GM23248 (cell line): ENCODE measurements around the gene RNF25. TPM values are rescaled to one million over a fixed set of nuclear protein-coding genes. Genes with fewer than 3 reads are reported as not detected.

Experiments used
- DNase-seq: peaks from one replicate; pipeline ENCODE4 v3.0.0-alpha.2; 2015
- H2AFZ ChIP-seq: fragments of 200-600 bp; sonication (generic); 2 replicates; pipeline ENCODE4 v1.6.1; 2016; ENCODE audit warnings: antibody characterized with exemption
- H3F3A ChIP-seq: fragments of 200-600 bp; sonication (generic); 2 replicates; pipeline ENCODE4 v1.6.1; 2016; ENCODE audit warnings: mild to moderate bottlenecking, antibody characterized with exemption, mixed run types; ENCODE audit not compliant: insufficient read depth
- H3K27ac ChIP-seq: fragments of 200-600 bp; sonication (generic); 2 replicates; pipeline ENCODE4 v1.5.1; 2016; ENCODE audit warnings: mild to moderate bottlenecking
- H3K27me3 ChIP-seq: fragments of 200-600 bp; sonication (generic); replicated peaks from 2 replicates; pipeline ENCODE4 v1.6.1; 2016; ENCODE audit warnings: mild to moderate bottlenecking; ENCODE audit not compliant: insufficient read depth
- H3K36me3 ChIP-seq: fragments of 200-600 bp; sonication (generic); 2 replicates; pipeline ENCODE4 v1.6.1; 2016; ENCODE audit warnings: low read depth, mild to moderate bottlenecking
- H3K4me1 ChIP-seq: fragments of 200-600 bp; sonication (generic); 2 replicates; pipeline ENCODE4 v1.6.1; 2016; ENCODE audit warnings: mild to moderate bottlenecking; ENCODE audit not compliant: insufficient read depth
- H3K4me2 ChIP-seq: fragments of 200-600 bp; sonication (generic); one replicate; pipeline ENCODE4 v1.6.1; 2016; ENCODE audit warnings: mild to moderate bottlenecking; ENCODE audit not compliant: unreplicated experiment
- H3K4me3 ChIP-seq: fragments of 200-600 bp; sonication (generic); 2 replicates; pipeline ENCODE4 v1.5.1; 2016; ENCODE audit warnings: mild to moderate bottlenecking
- H3K79me2 ChIP-seq: fragments of 200-600 bp; sonication (generic); 2 replicates; pipeline ENCODE4 v1.6.1; 2016; ENCODE audit warnings: mild to moderate bottlenecking; ENCODE audit not compliant: insufficient read depth
- H3K9ac ChIP-seq: fragments of 200-600 bp; sonication (generic); 2 replicates; pipeline ENCODE4 v1.6.1; 2016; ENCODE audit warnings: mild to moderate bottlenecking
- H3K9me2 ChIP-seq: fragments of 200-600 bp; sonication (generic); 2 replicates; pipeline ENCODE4 v1.6.1; 2016; ENCODE audit warnings: mixed run types, mild to moderate bottlenecking, moderate library complexity; ENCODE audit not compliant: insufficient read depth
- H3K9me3 ChIP-seq: fragments of 200-600 bp; sonication (generic); one replicate; pipeline ENCODE4 v1.6.1; 2017; ENCODE audit warnings: low read depth
- H4K20me1 ChIP-seq: fragments of 200-600 bp; sonication (generic); 2 replicates; pipeline ENCODE4 v1.6.0; 2016; ENCODE audit not compliant: insufficient read depth
- EZH2 ChIP-seq: fragments of 200-600 bp; sonication (generic); IDR thresholded peaks from 2 replicates; pipeline ENCODE4 v1.6.1; 2018; ENCODE audit warnings: antibody characterized with exemption, mild to moderate bottlenecking; ENCODE audit not compliant: insufficient read depth, poor library complexity, severe bottlenecking
- EZH2phosphoT487 ChIP-seq: fragments of 200-600 bp; sonication (generic); IDR thresholded peaks from 2 replicates; pipeline ENCODE4 v1.6.1; 2018; ENCODE audit warnings: antibody characterized with exemption, moderate library complexity, mild to moderate bottlenecking, low read depth; ENCODE audit not compliant: insufficient read depth
- WGBS, 2 experiments: methylation state at CpG; one replicate each; pipeline ENCODE4 v1.1.6; 2015 to 2017; ENCODE audit warnings: low lambda C conversion rate in 2 of 2, low coverage in 1 of 2; ENCODE audit errors: missing lambda C conversion rate in 2 of 2; 5-methylcytosine and 5-hydroxymethylcytosine counted together
- in situ Hi-C: fragments of 300-500 bp; cut with MboI; formaldehyde crosslinking; loops from 2 replicates; pipeline ENCODE4 v1.15.0; 2020
- polyA plus RNA-seq: library from polyadenylated mRNA; unstranded; fragments of >200 nt; fragmentation: Nextera tagmentation; extraction: Ambion mirVana; gene quantifications from 2 replicates; pipeline ENCODE4 v1.2.1, GENCODE V29; 2016
- total RNA-seq: library from RNA; depleted of rRNA; stranded (reverse); fragments of >200 nt; shearing (Covaris generic); gene quantifications from 2 replicates; pipeline ENCODE4 v1.2.3, GENCODE V29; 2014; rRNA removed

The RNF25 gene
- total and polyA plus RNA-seq, 2 experiments from 2014 or later, result 37.4 to 41.1 TPM

- no peak overlapping the region for H3K4me3 ChIP-seq
- no peaks in the 10 kb centered on the region for H3K4me1 ChIP-seq
- no peaks in the 10 kb centered on the region for H3K79me2 ChIP-seq
- H3K4me2 ChIP-seq, result no peak overlapping the region
- no peaks in the 10 kb centered on the region for H3K36me3 ChIP-seq
- no peak overlapping the region for H3K27ac ChIP-seq
- no peaks in the 10 kb centered on the region for H3F3A ChIP-seq
- no peaks in the 10 kb centered on the region for H3K9me3 ChIP-seq
- H3K9ac ChIP-seq, result no peak overlapping the region
- TF ChIP-seq EZH2 (no peak), EZH2phosphoT487 (no peak)
- H4K20me1 ChIP-seq, result no peaks in the 10 kb centered on the region
- H3K9me2 ChIP-seq, result no peaks in the 10 kb centered on the region
- H3K27me3 ChIP-seq, result no peaks in the 10 kb centered on the region
- WGBS, 2 experiments, result 39 to 43% methylated on average over 6 of the region's 6 CpGs
- in situ Hi-C loops, result no loop called here
- DNase-seq, result peak; percentile 18
- no peak overlapping the region for H2AFZ ChIP-seq
These were observed 55.9 kb downstream of the RNF25 start for GRCh38 chr2:218615868-218616315.

Other genes starting within 250 kb of the RNF25 start
- 6.6 and 6.7 TPM in 2 replicates for gene USP37, start 103.7 kb downstream of the RNF25 start, total RNA-seq
- 5.0 and 5.1 TPM in 2 replicates for gene USP37, start 103.7 kb downstream of the RNF25 start, polyA plus RNA-seq
- 65.8 and 84.2 TPM in 2 replicates for gene CNOT9, start 103.2 kb downstream of the RNF25 start, total RNA-seq
- gene CNOT9, start 103.2 kb downstream of the RNF25 start, polyA plus RNA-seq, result 32.3 and 34.8 TPM in 2 replicates
- gene PLCD4, start 64.1 kb downstream of the RNF25 start, total RNA-seq, result 0.51 and 1.3 TPM in 2 replicates
- 1.6 TPM in 2 replicates for gene PLCD4, start 64.1 kb downstream of the RNF25 start, polyA plus RNA-seq
- 7.8 and 8.5 TPM in 2 replicates for gene ZNF142, start 12.4 kb downstream of the RNF25 start, total RNA-seq
- 6.6 and 11.5 TPM in 2 replicates for gene ZNF142, start 12.4 kb downstream of the RNF25 start, polyA plus RNA-seq
- 30.9 and 56.1 TPM in 2 replicates for gene BCS1L, start 12.3 kb downstream of the RNF25 start, total RNA-seq
- gene BCS1L, start 12.3 kb downstream of the RNF25 start, polyA plus RNA-seq, result 39.9 and 44.2 TPM in 2 replicates
- 17.5 and 24.5 TPM in 2 replicates for gene STK36, start 84 bp upstream of the RNF25 start, total RNA-seq
- 19.2 and 22.2 TPM in 2 replicates for gene STK36, start 84 bp upstream of the RNF25 start, polyA plus RNA-seq
- gene TTLL4, start 38.8 kb upstream of the RNF25 start, total RNA-seq, result 5.5 and 9.1 TPM in 2 replicates
- 7.3 and 7.7 TPM in 2 replicates for gene TTLL4, start 38.8 kb upstream of the RNF25 start, polyA plus RNA-seq
- gene CYP27A1, start 110.1 kb upstream of the RNF25 start, total RNA-seq, result 3.9 and 4.1 TPM in 2 replicates
- gene CYP27A1, start 110.1 kb upstream of the RNF25 start, polyA plus RNA-seq, result 2.9 and 3.7 TPM in 2 replicates
- gene PRKAG3, start 159.8 kb upstream of the RNF25 start, total RNA-seq, result not detected in 2 replicates
- gene PRKAG3, start 159.8 kb upstream of the RNF25 start, polyA plus RNA-seq, result not detected in 2 replicates
- not detected in 2 replicates for gene WNT6, start 187.8 kb upstream of the RNF25 start, total RNA-seq
- gene WNT6, start 187.8 kb upstream of the RNF25 start, polyA plus RNA-seq, result not detected in 2 replicates
- not detected in 2 replicates for gene WNT10A, start 208.8 kb upstream of the RNF25 start, total RNA-seq
- gene WNT10A, start 208.8 kb upstream of the RNF25 start, polyA plus RNA-seq, result not detected in 2 replicates